ENCODE measurements around the gene NRG4. TPM values are rescaled to one million over a fixed set of nuclear protein-coding genes. Genes with fewer than 3 reads are reported as not detected.

NRG4 gene
- total RNA-seq, 1 experiment from 2014 or later = not detected

DNA sequence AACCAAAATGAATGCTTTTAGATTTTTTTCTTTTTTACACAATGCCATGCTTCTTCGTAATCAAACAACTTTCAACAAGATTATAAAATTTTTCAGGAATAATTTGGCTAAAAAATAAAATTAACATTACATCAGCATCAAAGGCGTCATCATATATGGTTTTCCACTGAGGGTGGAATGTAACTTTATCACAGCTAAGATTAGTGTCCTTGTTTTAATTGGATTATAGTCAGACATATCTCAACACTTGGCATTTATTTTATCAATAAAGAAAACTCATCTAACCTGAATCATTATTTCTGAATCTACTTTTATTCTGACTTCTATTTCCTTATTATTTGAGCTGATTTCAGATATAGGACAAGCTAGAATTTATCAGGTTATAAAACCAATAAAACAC lies 1.6 kb downstream of the NRG4 start:
- H3K23ac ChIP-seq (ENCODE audit: insufficient read length, low read depth, low read length) = no peak overlapping the region
- no peak for DNase-seq
- H3K27ac ChIP-seq (ENCODE audit: insufficient read length, low read depth, low read length) = no peak overlapping the region
- no peak overlapping the region for H2BK20ac ChIP-seq (ENCODE audit: low read depth, low read length, poor library complexity, severe bottlenecking)
- H3K4ac ChIP-seq (ENCODE audit: low read depth, low read length) = no peak overlapping the region
- no peaks in the 10 kb centered on the region for H3K9me3 ChIP-seq (ENCODE audit: control insufficient read depth, low read depth, low read length)
- H2AFZ ChIP-seq (ENCODE audit: low read length) = no peak overlapping the region
- WGBS (ENCODE audit: extremely low coverage, insufficient read length, low lambda C conversion rate) = no CpG with 5 or more reads among the region's 2 CpGs
- no peak overlapping the region for H3K4me2 ChIP-seq (ENCODE audit: insufficient read depth, insufficient read length, low read length)
- H3K27me3 ChIP-seq (ENCODE audit: insufficient read depth, low read length) = no peaks in the 10 kb centered on the region
- no peak overlapping the region for H4K8ac ChIP-seq (replicated peaks; ENCODE audit: insufficient read length, low read depth, low read length)
- H3K18ac ChIP-seq (ENCODE audit: insufficient read length, low read depth, low read length) = no peak overlapping the region
- Mint-ChIP-seq H3K9me3 (peaks cover 3 to 6% of the 10 kb centered on the region in 2 experiments; a peak in 3 of 5 replicates), H3K4me1 (peaks cover 0 to 3% of the 10 kb centered on the region in 2 experiments; a peak in 2 of 4 replicates), H3K27ac (no peak overlapping the region), H3K27me3 (ENCODE audit: low read depth) (peaks cover 1% of the 10 kb centered on the region; the same call in 1 of the 2 replicates), H3K36me3 (ENCODE audit: insufficient read depth in 1 of 3, low read depth in 3 of 3) (no peaks in the 10 kb centered on the region), H3K4me3 (no peak overlapping the region)
- no peak overlapping the region for H3K14ac ChIP-seq (ENCODE audit: insufficient read depth, low read length)
- no peaks in the 10 kb centered on the region for H3K23me2 ChIP-seq (ENCODE audit: insufficient read length, low read depth, low read length, poor library complexity, severe bottlenecking)
- H3K9ac ChIP-seq (ENCODE audit: extremely low read depth, insufficient read length, low read length) = no peak overlapping the region
- no peak overlapping the region for H4K5ac ChIP-seq (ENCODE audit: insufficient read length, low read depth, low read length)
- H4K20me1 ChIP-seq (ENCODE audit: control insufficient read depth, insufficient read depth, insufficient read length) = no peaks in the 10 kb centered on the region
- H2BK15ac ChIP-seq (ENCODE audit: low read depth, low read length) = no peak overlapping the region
- H2BK5ac ChIP-seq (ENCODE audit: insufficient read length, low read length) = no peak overlapping the region
- no peak overlapping the region for H3K56ac ChIP-seq (ENCODE audit: insufficient read length, low read depth, low read length)
- H3K79me1 ChIP-seq (ENCODE audit: insufficient read depth, low read depth, low read length, poor library complexity, severe bottlenecking) = no peaks in the 10 kb centered on the region
- no peak overlapping the region for H2BK12ac ChIP-seq (ENCODE audit: insufficient read length, low read depth, low read length)
- no peaks in the 10 kb centered on the region for H3K79me2 ChIP-seq (ENCODE audit: insufficient read depth, low read length)
- no peaks in the 10 kb centered on the region for H3K4me1 ChIP-seq (ENCODE audit: insufficient read depth, low read length)
- TF ChIP-seq, protein P1, sequence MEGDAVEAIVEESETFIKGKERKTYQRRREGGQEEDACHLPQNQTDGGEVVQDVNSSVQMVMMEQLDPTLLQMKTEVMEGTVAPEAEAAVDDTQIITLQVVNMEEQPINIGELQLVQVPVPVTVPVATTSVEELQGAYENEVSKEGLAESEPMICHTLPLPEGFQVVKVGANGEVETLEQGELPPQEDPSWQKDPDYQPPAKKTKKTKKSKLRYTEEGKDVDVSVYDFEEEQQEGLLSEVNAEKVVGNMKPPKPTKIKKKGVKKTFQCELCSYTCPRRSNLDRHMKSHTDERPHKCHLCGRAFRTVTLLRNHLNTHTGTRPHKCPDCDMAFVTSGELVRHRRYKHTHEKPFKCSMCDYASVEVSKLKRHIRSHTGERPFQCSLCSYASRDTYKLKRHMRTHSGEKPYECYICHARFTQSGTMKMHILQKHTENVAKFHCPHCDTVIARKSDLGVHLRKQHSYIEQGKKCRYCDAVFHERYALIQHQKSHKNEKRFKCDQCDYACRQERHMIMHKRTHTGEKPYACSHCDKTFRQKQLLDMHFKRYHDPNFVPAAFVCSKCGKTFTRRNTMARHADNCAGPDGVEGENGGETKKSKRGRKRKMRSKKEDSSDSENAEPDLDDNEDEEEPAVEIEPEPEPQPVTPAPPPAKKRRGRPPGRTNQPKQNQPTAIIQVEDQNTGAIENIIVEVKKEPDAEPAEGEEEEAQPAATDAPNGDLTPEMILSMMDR (conservative IDR thresholded peaks at IDR 0.05) = no peak
- no peak overlapping the region for H3T11ph ChIP-seq (ENCODE audit: low read length)
- H2AK5ac ChIP-seq (ENCODE audit: insufficient read length, low read length) = no peak overlapping the region
- H4K91ac ChIP-seq (ENCODE audit: insufficient read length, low read depth, low read length) = no peak overlapping the region
- no peak overlapping the region for H2BK120ac ChIP-seq (ENCODE audit: low read depth, low read length, poor library complexity, severe bottlenecking)

All from H9 (cell line).